Trophoblast cell (in vitro differentiated cells and primary cell): ENCODE results near the gene TXNRD3.

Experiments
- DNase-seq, 2 donors: peaks; one replicate each; pipeline ENCODE4 v3.0.0-alpha.2; 2016
- H2AFZ ChIP-seq: 2 replicates; pipeline ENCODE4 v1.6.1; 2013; ENCODE audit warnings: low read length, moderate library complexity, mild to moderate bottlenecking; ENCODE audit not compliant: insufficient read depth, poor library complexity
- H2AK5ac ChIP-seq: 2 replicates; pipeline ENCODE4 v1.6.1; 2013; ENCODE audit warnings: mild to moderate bottlenecking, low read length
- H2BK120ac ChIP-seq: 2 replicates; pipeline ENCODE4 v1.6.1; 2013; ENCODE audit warnings: low read length, mild to moderate bottlenecking, moderate library complexity; ENCODE audit not compliant: insufficient read depth, poor library complexity
- H2BK12ac ChIP-seq: 2 replicates; pipeline ENCODE4 v1.6.1; 2013; ENCODE audit warnings: mild to moderate bottlenecking, low read length, moderate library complexity
- H2BK5ac ChIP-seq: 2 replicates; pipeline ENCODE4 v1.6.1; 2013; ENCODE audit warnings: low read length, low read depth, moderate library complexity, mild to moderate bottlenecking; ENCODE audit not compliant: poor library complexity
- H3K14ac ChIP-seq: 2 replicates; pipeline ENCODE4 v1.6.1; 2013; ENCODE audit warnings: mild to moderate bottlenecking, low read length
- H3K18ac ChIP-seq: 2 replicates; pipeline ENCODE4 v1.6.1; 2013; ENCODE audit warnings: mild to moderate bottlenecking, low read length
- H3K23ac ChIP-seq: 2 replicates; pipeline ENCODE4 v1.6.1; 2013; ENCODE audit warnings: low read length
- H3K27ac ChIP-seq: 2 replicates; pipeline ENCODE4 v1.5.1; 2013; ENCODE audit warnings: low read depth, mild to moderate bottlenecking, inconsistent platforms, low read length, moderate library complexity
- H3K27me3 ChIP-seq: 2 replicates; pipeline ENCODE4 v1.6.1; 2013; ENCODE audit warnings: inconsistent platforms, mild to moderate bottlenecking, low read length, moderate library complexity; ENCODE audit not compliant: insufficient read depth
- H3K36me3 ChIP-seq, 2 experiments: 1 replicate in 1 of 2; 2 replicates in 1 of 2; pipeline ENCODE4 v1.6.1; 2013; ENCODE audit warnings: low read length in 2 of 2, mild to moderate bottlenecking in 2 of 2, moderate library complexity in 1 of 2; ENCODE audit not compliant: insufficient read depth in 2 of 2, control insufficient read depth in 1 of 2
- H3K4ac ChIP-seq: 2 replicates; pipeline ENCODE4 v1.6.1; 2013; ENCODE audit warnings: low read depth, mild to moderate bottlenecking, low read length, moderate library complexity
- H3K4me1 ChIP-seq, 2 experiments: 1 replicate in 1 of 2; 2 replicates in 1 of 2; pipeline ENCODE4 v1.6.1; 2013; ENCODE audit warnings: low read length in 2 of 2, mild to moderate bottlenecking in 2 of 2, moderate library complexity in 1 of 2; ENCODE audit not compliant: insufficient read depth in 2 of 2, control insufficient read depth in 1 of 2
- H3K4me2 ChIP-seq: 2 replicates; pipeline ENCODE4 v1.6.1; 2013; ENCODE audit warnings: inconsistent platforms, mild to moderate bottlenecking, low read length, moderate library complexity
- H3K4me3 ChIP-seq: 2 replicates; pipeline ENCODE4 v1.5.1; 2013; ENCODE audit warnings: mild to moderate bottlenecking, low read depth, low read length, inconsistent platforms
- H3K79me1 ChIP-seq: one replicate; pipeline ENCODE4 v1.6.1; 2013; ENCODE audit warnings: low read length
- H3K79me2 ChIP-seq: 2 replicates; pipeline ENCODE4 v1.6.1; 2013; ENCODE audit warnings: low read length, mild to moderate bottlenecking; ENCODE audit not compliant: control insufficient read depth, insufficient read depth, poor library complexity
- H3K9ac ChIP-seq: 2 replicates; pipeline ENCODE4 v1.6.1; 2013; ENCODE audit warnings: mild to moderate bottlenecking, low read length
- H3K9me3 ChIP-seq: 2 replicates; pipeline ENCODE4 v1.6.1; 2013; ENCODE audit warnings: low read depth, mild to moderate bottlenecking, control low read depth, inconsistent platforms, low read length; ENCODE audit not compliant: insufficient read depth
- H4K12ac ChIP-seq: 2 replicates; pipeline ENCODE4 v1.6.1; 2013; ENCODE audit warnings: low read depth, mild to moderate bottlenecking, low read length, moderate library complexity
- H4K8ac ChIP-seq: 2 replicates; pipeline ENCODE4 v1.6.1; 2013; ENCODE audit warnings: low read depth, mild to moderate bottlenecking, low read length, moderate library complexity
- H4K91ac ChIP-seq: one replicate; pipeline ENCODE4 v1.6.1; 2013; ENCODE audit warnings: low read depth, mild to moderate bottlenecking, low read length, moderate library complexity
- WGBS: extraction: QIAGEN DNeasy Blood & Tissue Kit; methylation state at CpG from one replicate; pipeline ENCODE4 v1.1.7; 2013; ENCODE audit warnings: missing lambda C conversion rate; ENCODE audit not compliant: insufficient read length, insufficient coverage; ENCODE audit errors: extremely low coverage; 5-methylcytosine and 5-hydroxymethylcytosine counted together

The TXNRD3 gene

GRCh38 chr3:126671521-126671920 lies 16.6 kb upstream of the TXNRD3 start:
- no CpG with 5 or more reads among the region's 1 CpG for WGBS
- H2AFZ ChIP-seq, result no peak overlapping the region
- H4K8ac ChIP-seq, result no peak overlapping the region
- H3K27me3 ChIP-seq, result no peaks in the 10 kb centered on the region
- no peaks in the 10 kb centered on the region for H3K79me2 ChIP-seq
- H3K27ac ChIP-seq, result no peak overlapping the region
- H3K9ac ChIP-seq, result no peak overlapping the region
- H3K4me3 ChIP-seq, result no peak overlapping the region
- H4K12ac ChIP-seq, result no peak overlapping the region
- no peak overlapping the region for H4K91ac ChIP-seq
- no peak overlapping the region for H3K4me2 ChIP-seq
- no peak overlapping the region for H3K14ac ChIP-seq
- no peak overlapping the region for H2BK12ac ChIP-seq
- H3K4ac ChIP-seq, result no peak overlapping the region
- H2BK120ac ChIP-seq, result no peak overlapping the region
- no peak overlapping the region for H3K18ac ChIP-seq
- H3K79me1 ChIP-seq, result no peaks in the 10 kb centered on the region
- H3K4me1 ChIP-seq, result no peaks in the 10 kb centered on the region
- DNase-seq, result no peak
- no peak overlapping the region for H3K23ac ChIP-seq
- H2BK5ac ChIP-seq, result no peak overlapping the region
- no peaks in the 10 kb centered on the region for H3K36me3 ChIP-seq
- no peak overlapping the region for H2AK5ac ChIP-seq
- peaks cover 3% of the 10 kb centered on the region for H3K9me3 ChIP-seq

- no peaks in the 10 kb centered on the region for H3K27me3 ChIP-seq
- H3K4ac ChIP-seq, result no peak overlapping the region
- H3K4me2 ChIP-seq, result no peak overlapping the region
- H3K18ac ChIP-seq, result no peak overlapping the region
- no peak overlapping the region for H3K14ac ChIP-seq
- H2BK120ac ChIP-seq, result no peak overlapping the region
- H2AFZ ChIP-seq, result no peak overlapping the region
- H3K9ac ChIP-seq, result no peak overlapping the region
- no peak overlapping the region for H4K12ac ChIP-seq
- no peak overlapping the region for H4K91ac ChIP-seq
- DNase-seq, result no peak
- no peak overlapping the region for H2BK12ac ChIP-seq
- H3K79me2 ChIP-seq, result no peaks in the 10 kb centered on the region
- no peaks in the 10 kb centered on the region for H3K4me1 ChIP-seq
- no peak overlapping the region for H3K23ac ChIP-seq
- no peak overlapping the region for H2AK5ac ChIP-seq
- H3K27ac ChIP-seq, result no peak overlapping the region
- H4K8ac ChIP-seq, result no peak overlapping the region
- peaks cover 5% of the 10 kb centered on the region for H3K9me3 ChIP-seq
- no CpG with 5 or more reads among the region's 13 CpGs for WGBS
- no peaks in the 10 kb centered on the region for H3K79me1 ChIP-seq
- no peaks in the 10 kb centered on the region for H3K36me3 ChIP-seq
- no peak overlapping the region for H3K4me3 ChIP-seq
- H2BK5ac ChIP-seq, result no peak overlapping the region
Measured at GRCh38 chr3:126668450-126669401, 13.8 kb upstream of the TXNRD3 start.

- Histone ChIP-seq H3K9ac (no peak overlapping the region), H2AK5ac (no peak overlapping the region), H3K36me3 (no peaks in the 10 kb centered on the region), H3K14ac (no peak overlapping the region), H3K9me3 (peaks cover 4% of the 10 kb centered on the region), H3K4ac (no peak overlapping the region), H2BK12ac (no peak overlapping the region), H3K79me1 (no peaks in the 10 kb centered on the region), H3K27me3 (no peaks in the 10 kb centered on the region), H3K27ac (no peak overlapping the region), H3K4me3 (no peak overlapping the region), H3K79me2 (no peaks in the 10 kb centered on the region), H2BK5ac (no peak overlapping the region), H2AFZ (no peak overlapping the region), H3K4me2 (no peak overlapping the region), H3K18ac (no peak overlapping the region), H2BK120ac (no peak overlapping the region), H4K12ac (no peak overlapping the region), H3K23ac (no peak overlapping the region), H3K4me1 (no peaks in the 10 kb centered on the region), H4K8ac (no peak overlapping the region), H4K91ac (no peak overlapping the region)
- no CpG with 5 or more reads among the region's 15 CpGs for WGBS
- no peak for DNase-seq
Measured at GRCh38 chr3:126667631-126668449, 12.9 kb upstream of the TXNRD3 start.

DNA sequence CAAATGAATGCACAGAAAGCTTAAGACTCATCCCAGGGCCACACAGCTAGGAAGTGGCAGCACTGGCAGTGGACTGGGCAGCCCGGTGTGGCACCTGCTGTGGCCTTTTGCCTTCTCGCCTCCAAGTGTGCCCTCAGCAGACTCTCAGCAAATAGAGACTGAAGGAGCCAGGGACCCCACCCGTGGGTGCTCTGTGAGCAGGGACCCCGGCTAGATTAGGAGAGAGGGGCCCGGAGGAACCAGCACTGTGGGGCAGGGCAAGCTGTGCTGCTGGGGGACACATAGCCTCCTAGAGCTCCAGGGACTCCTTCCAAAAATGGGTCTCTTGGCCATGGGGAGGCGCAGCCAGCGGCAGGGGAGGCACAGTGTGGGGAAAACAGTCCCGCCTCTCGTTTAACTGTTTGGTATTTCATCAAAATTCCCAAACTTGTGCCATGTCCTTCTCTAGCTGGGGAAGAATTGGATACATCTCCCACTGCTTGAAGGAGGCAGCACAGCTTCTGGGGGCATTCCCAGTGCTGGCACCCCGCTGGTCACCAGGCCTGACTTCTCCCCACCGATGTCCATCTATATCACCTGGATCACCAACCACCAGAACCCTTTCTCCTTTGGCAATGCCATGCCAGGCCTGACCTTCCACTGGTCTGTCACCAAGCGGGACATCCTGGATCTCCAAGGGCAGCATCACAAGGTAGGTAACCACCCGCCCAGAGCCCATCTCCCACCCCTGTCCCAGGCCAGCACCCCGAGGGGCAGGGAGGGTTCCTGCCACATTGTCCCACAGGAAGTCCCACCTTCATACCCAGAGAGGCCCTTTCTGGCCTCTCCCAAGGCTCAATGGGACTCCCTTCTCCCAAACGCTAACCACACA lies 12.0 kb upstream of the TXNRD3 start:
- no peak overlapping the region for H4K12ac ChIP-seq
- H2BK5ac ChIP-seq, result no peak overlapping the region
- peaks cover 4% of the 10 kb centered on the region for H3K9me3 ChIP-seq
- no peak overlapping the region for H2AK5ac ChIP-seq
- no peak overlapping the region for H2BK120ac ChIP-seq
- no peaks in the 10 kb centered on the region for H3K79me1 ChIP-seq
- no peak overlapping the region for H3K18ac ChIP-seq
- H3K4me3 ChIP-seq, result no peak overlapping the region
- no peak overlapping the region for H3K4me2 ChIP-seq
- H3K23ac ChIP-seq, result no peak overlapping the region
- H3K4me1 ChIP-seq, result no peaks in the 10 kb centered on the region
- DNase-seq, result no peak
- H3K27me3 ChIP-seq, result peaks cover 2% of the 10 kb centered on the region
- H3K27ac ChIP-seq, result no peak overlapping the region
- H4K8ac ChIP-seq, result no peak overlapping the region
- H3K14ac ChIP-seq, result no peak overlapping the region
- H3K79me2 ChIP-seq, result no peaks in the 10 kb centered on the region
- H3K36me3 ChIP-seq, result no peaks in the 10 kb centered on the region
- no peak overlapping the region for H3K4ac ChIP-seq
- H3K9ac ChIP-seq, result no peak overlapping the region
- no peak overlapping the region for H2AFZ ChIP-seq
- WGBS, result no CpG with 5 or more reads among the region's 15 CpGs
- H2BK12ac ChIP-seq, result no peak overlapping the region
- H4K91ac ChIP-seq, result no peak overlapping the region
